Esophagus squamous epithelium (tissue), 4 donors: Measurements from ENCODE around the gene GRIP1.

Experiments
- POLR2A ChIP-seq, 4 donors: fragments of 450-650 bp; IDR thresholded peaks; one replicate each; pipeline ENCODE4 v1.6.1; 2017; ENCODE audit warnings: antibody characterized with exemption in 4 of 4, mild to moderate bottlenecking in 4 of 4, moderate library complexity in 3 of 4
- TF ChIP-seq, protein P1 (sequence below), 6 experiments: fragments of 450-650 bp in 4 of 6; fragments of 200-600 bp in 2 of 6; sonication (generic) in 2 of 6; IDR thresholded peaks; one replicate each; pipeline ENCODE4 v1.5.1; 2016 to 2019; ENCODE audit warnings: antibody characterized with exemption in 6 of 6, mild to moderate bottlenecking in 4 of 6, moderate library complexity in 4 of 6

DNA sequence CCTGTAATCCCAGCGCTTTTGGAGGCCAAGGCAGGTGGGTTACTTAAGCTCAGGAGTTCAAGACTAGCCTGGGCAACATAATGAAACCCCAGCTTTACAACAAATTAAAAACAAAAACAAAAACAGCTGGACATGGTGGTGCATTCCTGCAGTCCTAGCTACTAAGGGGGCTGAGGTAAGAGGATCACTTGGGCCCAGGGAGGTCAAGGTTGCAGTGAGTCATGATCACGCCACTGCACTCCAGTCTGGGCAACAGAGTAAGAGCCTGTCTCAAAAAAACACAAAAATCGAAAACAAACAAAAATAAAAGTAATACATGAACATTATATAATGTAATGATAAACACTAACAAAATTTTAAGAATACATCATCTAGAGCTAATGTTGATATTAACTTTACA lies 46.2 kb upstream of the GRIP1 start:
- TF ChIP-seq, protein P1, sequence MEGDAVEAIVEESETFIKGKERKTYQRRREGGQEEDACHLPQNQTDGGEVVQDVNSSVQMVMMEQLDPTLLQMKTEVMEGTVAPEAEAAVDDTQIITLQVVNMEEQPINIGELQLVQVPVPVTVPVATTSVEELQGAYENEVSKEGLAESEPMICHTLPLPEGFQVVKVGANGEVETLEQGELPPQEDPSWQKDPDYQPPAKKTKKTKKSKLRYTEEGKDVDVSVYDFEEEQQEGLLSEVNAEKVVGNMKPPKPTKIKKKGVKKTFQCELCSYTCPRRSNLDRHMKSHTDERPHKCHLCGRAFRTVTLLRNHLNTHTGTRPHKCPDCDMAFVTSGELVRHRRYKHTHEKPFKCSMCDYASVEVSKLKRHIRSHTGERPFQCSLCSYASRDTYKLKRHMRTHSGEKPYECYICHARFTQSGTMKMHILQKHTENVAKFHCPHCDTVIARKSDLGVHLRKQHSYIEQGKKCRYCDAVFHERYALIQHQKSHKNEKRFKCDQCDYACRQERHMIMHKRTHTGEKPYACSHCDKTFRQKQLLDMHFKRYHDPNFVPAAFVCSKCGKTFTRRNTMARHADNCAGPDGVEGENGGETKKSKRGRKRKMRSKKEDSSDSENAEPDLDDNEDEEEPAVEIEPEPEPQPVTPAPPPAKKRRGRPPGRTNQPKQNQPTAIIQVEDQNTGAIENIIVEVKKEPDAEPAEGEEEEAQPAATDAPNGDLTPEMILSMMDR (IDR thresholded peaks at IDR 0.05): no peak
- no peak for TF ChIP-seq POLR2A (IDR thresholded peaks at IDR 0.05)
